ENCODE results near the gene QKI.

DNA sequence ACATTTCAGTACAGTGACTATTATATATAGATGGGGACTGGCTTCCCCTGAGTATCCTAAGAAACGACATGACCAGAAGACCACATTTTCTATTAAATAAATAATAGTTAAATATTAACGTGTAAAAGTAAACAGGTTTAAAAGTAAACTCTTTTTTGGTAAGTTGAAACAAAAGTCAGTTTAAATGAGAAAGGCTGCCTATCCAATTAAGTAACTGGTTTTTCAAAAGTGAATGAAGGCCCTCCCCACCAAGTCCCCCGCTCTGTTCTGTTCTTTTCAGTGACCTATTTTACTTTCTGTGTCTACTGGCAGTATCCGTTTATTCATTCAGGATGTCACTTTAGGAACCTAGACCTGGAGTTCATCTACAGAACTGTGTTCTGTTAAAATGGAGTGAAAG, 32.0 kb downstream of the QKI start:
- TF ChIP-seq POLR2A (IDR thresholded peaks at IDR 0.05) (no peak), POLR2AphosphoS5 (IDR thresholded peaks at IDR 0.05) (no peak), CTCF (IDR thresholded peaks at IDR 0.05) (no peak)

All from breast epithelium (tissue), 3 donors.